Measurements from ENCODE around the gene APOOL. TPM values are rescaled to one million over a fixed set of nuclear protein-coding genes. Genes with fewer than 3 reads are reported as not detected.
"Not testable (repeated sequence)": the region's sequence is repeated elsewhere in the genome, so short reads cannot be mapped to it uniquely, and the experiment has no call there.

Gene APOOL
- total RNA-seq (2014; rRNA removed; shearing (Covaris generic); ENCODE audit: low replicate concordance) = 3.4 and 16.1 TPM in 2 replicates

- in situ Hi-C loops (cut with HindIII; ENCODE audit: low pct_unique_long_range_greater_than_20kb, low sequenced_read_pairs) = no loop called here
Measured at GRCh38 chrX:85003655-85004244, at the start of gene APOOL. APOOL (plus strand) TSS chrX:85003877; CDS start chrX:85003913, 36 bp downstream.

GRCh38 chrX:84956304-84956703, 47.4 kb upstream of the APOOL start:
- in situ Hi-C loops (cut with HindIII; ENCODE audit: low pct_unique_long_range_greater_than_20kb, low sequenced_read_pairs) = no loop called here
- DNase-seq (ENCODE audit: low read depth) = no peak

More at GRCh38 chrX:85003655-85004244, at the start of gene APOOL:
- DNase-seq (ENCODE audit: low read depth) = peak; percentile 76

- in situ Hi-C loops (cut with HindIII; ENCODE audit: low pct_unique_long_range_greater_than_20kb, low sequenced_read_pairs) = no loop called here
Measured at GRCh38 chrX:84974803-84975202, 28.9 kb upstream of the APOOL start.

GRCh38 chrX:84991739-84992138, 11.9 kb upstream of the APOOL start:
- in situ Hi-C loops (cut with HindIII; ENCODE audit: low pct_unique_long_range_greater_than_20kb, low sequenced_read_pairs); DNase-seq (ENCODE audit: low read depth): not testable (repeated sequence)

More at GRCh38 chrX:84974803-84975202, 28.9 kb upstream of the APOOL start:
- no peak for DNase-seq (ENCODE audit: low read depth)

GRCh38 chrX:84993150-84993549, 10.5 kb upstream of the APOOL start:
- in situ Hi-C loops (cut with HindIII; ENCODE audit: low pct_unique_long_range_greater_than_20kb, low sequenced_read_pairs) = no loop called here
- DNase-seq (ENCODE audit: low read depth) = no peak

GRCh38 chrX:85001344-85001743, 2.3 kb upstream of the APOOL start:
- no peak for DNase-seq (ENCODE audit: low read depth)
- in situ Hi-C loops (cut with HindIII; ENCODE audit: low pct_unique_long_range_greater_than_20kb, low sequenced_read_pairs) = no loop called here

GRCh38 chrX:85004255-85004654, 578 bp downstream of the APOOL start:
- in situ Hi-C loops (cut with HindIII; ENCODE audit: low pct_unique_long_range_greater_than_20kb, low sequenced_read_pairs) = no loop called here
- no peak for DNase-seq (ENCODE audit: low read depth)

GRCh38 chrX:85012098-85012497, 8.4 kb downstream of the APOOL start:
- no peak for DNase-seq (ENCODE audit: low read depth)
- in situ Hi-C loops (cut with HindIII; ENCODE audit: low pct_unique_long_range_greater_than_20kb, low sequenced_read_pairs) = no loop called here

GRCh38 chrX:85015351-85015750, 11.7 kb downstream of the APOOL start:
- in situ Hi-C loops (cut with HindIII; ENCODE audit: low pct_unique_long_range_greater_than_20kb, low sequenced_read_pairs); DNase-seq (ENCODE audit: low read depth): not testable (repeated sequence)

- DNase-seq (ENCODE audit: low read depth) = no peak
- in situ Hi-C loops (cut with HindIII; ENCODE audit: low pct_unique_long_range_greater_than_20kb, low sequenced_read_pairs) = no loop called here
Measured at GRCh38 chrX:85017721-85018120, 14.0 kb downstream of the APOOL start.

GRCh38 chrX:85018471-85018870, 14.8 kb downstream of the APOOL start:
- no peak for DNase-seq (ENCODE audit: low read depth)
- in situ Hi-C loops (cut with HindIII; ENCODE audit: low pct_unique_long_range_greater_than_20kb, low sequenced_read_pairs) = no loop called here

- in situ Hi-C loops (cut with HindIII; ENCODE audit: low pct_unique_long_range_greater_than_20kb, low sequenced_read_pairs) = no loop called here
- DNase-seq (ENCODE audit: low read depth) = no peak
Measured at GRCh38 chrX:85020216-85020615, 16.5 kb downstream of the APOOL start.

- in situ Hi-C loops (cut with HindIII; ENCODE audit: low pct_unique_long_range_greater_than_20kb, low sequenced_read_pairs) = no loop called here
- peak; percentile 2 for DNase-seq (ENCODE audit: low read depth)
Measured at GRCh38 chrX:85024044-85024443, 20.4 kb downstream of the APOOL start.

GRCh38 chrX:85024562-85024961, 20.9 kb downstream of the APOOL start:
- in situ Hi-C loops (cut with HindIII; ENCODE audit: low pct_unique_long_range_greater_than_20kb, low sequenced_read_pairs) = no loop called here
- DNase-seq (ENCODE audit: low read depth) = no peak

- no peak for DNase-seq (ENCODE audit: low read depth)
- in situ Hi-C loops (cut with HindIII; ENCODE audit: low pct_unique_long_range_greater_than_20kb, low sequenced_read_pairs) = no loop called here
Measured at GRCh38 chrX:85026170-85026569, 22.5 kb downstream of the APOOL start.

- in situ Hi-C loops (cut with HindIII; ENCODE audit: low pct_unique_long_range_greater_than_20kb, low sequenced_read_pairs) = no loop called here
- DNase-seq (ENCODE audit: low read depth) = no peak
Measured at GRCh38 chrX:85029043-85029442, 25.4 kb downstream of the APOOL start.

- in situ Hi-C loops (cut with HindIII; ENCODE audit: low pct_unique_long_range_greater_than_20kb, low sequenced_read_pairs) = no loop called here
- no peak for DNase-seq (ENCODE audit: low read depth)
Measured at GRCh38 chrX:85031505-85031904, 27.8 kb downstream of the APOOL start.

- in situ Hi-C loops (cut with HindIII; ENCODE audit: low pct_unique_long_range_greater_than_20kb, low sequenced_read_pairs) = no loop called here
Measured at GRCh38 chrX:85037114-85037513, 33.4 kb downstream of the APOOL start.

GRCh38 chrX:85051627-85052026, 48.0 kb downstream of the APOOL start:
- no peak for DNase-seq (ENCODE audit: low read depth)
- in situ Hi-C loops (cut with HindIII; ENCODE audit: low pct_unique_long_range_greater_than_20kb, low sequenced_read_pairs) = no loop called here

More at GRCh38 chrX:85037114-85037513, 33.4 kb downstream of the APOOL start:
- DNase-seq (ENCODE audit: low read depth) = no peak

- in situ Hi-C loops (cut with HindIII; ENCODE audit: low pct_unique_long_range_greater_than_20kb, low sequenced_read_pairs) = no loop called here
- DNase-seq (ENCODE audit: low read depth) = no peak
Measured at GRCh38 chrX:85052205-85052604, 48.5 kb downstream of the APOOL start.
